ENCODE data around the gene TESPA1. TPM values are rescaled to one million over a fixed set of nuclear protein-coding genes. Genes with fewer than 3 reads are reported as not detected.

TESPA1 gene, protein sequence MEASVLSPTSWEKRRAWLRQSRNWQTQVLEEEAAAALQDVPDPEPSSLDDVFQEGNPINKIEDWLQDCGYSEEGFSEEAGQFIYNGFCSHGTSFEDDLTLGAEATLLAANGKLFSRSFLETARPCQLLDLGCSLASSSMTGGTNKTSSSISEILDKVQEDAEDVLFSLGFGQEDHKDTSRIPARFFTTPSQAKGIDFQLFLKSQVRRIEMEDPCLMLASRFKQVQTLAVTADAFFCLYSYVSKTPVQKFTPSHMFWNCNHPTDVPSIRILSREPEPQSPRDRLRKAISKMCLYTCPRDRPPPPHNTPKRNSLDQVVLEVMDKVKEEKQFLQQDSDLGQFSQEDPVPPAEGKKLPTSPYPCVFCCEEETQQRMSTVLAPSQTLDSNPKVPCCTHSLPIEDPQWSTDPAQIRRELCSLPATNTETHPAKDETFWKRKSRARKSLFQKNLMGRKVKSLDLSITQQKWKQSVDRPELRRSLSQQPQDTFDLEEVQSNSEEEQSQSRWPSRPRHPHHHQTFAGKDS
- 0.16 to 0.31 TPM (median 0.20 TPM) in 3 replicates for total RNA-seq

DNA sequence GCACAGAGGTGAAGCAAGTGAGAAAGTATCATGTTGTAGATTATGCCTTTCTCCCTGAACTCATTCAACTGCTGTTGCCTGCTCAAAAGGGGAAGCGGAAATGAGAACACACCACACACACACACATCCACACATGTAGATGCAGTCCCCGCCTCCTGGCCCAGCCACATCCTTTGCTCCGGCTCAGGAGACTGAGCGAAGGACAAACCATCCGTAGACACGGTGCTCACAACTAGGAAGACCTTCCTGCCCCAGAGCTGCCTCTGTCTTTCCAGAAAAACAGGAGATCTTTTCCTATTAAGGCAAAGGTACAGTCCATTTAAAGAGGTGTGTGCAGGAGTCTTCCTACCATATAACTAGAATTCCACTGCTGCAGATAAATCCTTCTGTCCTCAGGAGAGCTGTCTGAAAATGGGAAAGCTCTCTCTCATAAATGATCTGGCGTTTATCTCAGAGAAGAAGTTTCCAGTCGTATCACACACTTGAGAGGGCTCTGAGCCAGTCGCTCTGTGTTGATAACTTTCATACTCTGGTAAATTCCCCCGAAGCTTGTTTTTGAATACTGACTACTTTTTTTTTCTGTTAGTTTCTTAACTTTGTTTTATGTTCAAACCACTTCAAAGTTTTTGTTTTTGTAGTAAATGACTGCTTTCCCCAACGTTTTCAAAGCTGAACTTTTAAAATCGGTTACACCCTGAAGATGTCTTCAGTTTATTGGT, at the start of gene TESPA1:
TESPA1 (minus strand) TSS at position 105 of the 719 bp plus-strand sequence. CDS start 10,200 bp downstream, outside the sequence.
- H3K36me3 Mint-ChIP-seq, result no peaks in the 10 kb centered on the region
- H3K27me3 Mint-ChIP-seq (ENCODE audit: low read depth), result peaks cover 35% of the 10 kb centered on the region
- no peak within 1 kb of the TSS for H3K4me3 Mint-ChIP-seq
- no peaks in the 10 kb centered on the region for H3K9me3 Mint-ChIP-seq
- H3K4me1 Mint-ChIP-seq, result peaks cover 2% of the 10 kb centered on the region
- no peak for DNase-seq (ENCODE audit: low spot score in 2 of 2, unreplicated experiment in 2 of 2)
- H3K27ac Mint-ChIP-seq, result no peak within 1 kb of the TSS
- TF ChIP-seq, protein P1, sequence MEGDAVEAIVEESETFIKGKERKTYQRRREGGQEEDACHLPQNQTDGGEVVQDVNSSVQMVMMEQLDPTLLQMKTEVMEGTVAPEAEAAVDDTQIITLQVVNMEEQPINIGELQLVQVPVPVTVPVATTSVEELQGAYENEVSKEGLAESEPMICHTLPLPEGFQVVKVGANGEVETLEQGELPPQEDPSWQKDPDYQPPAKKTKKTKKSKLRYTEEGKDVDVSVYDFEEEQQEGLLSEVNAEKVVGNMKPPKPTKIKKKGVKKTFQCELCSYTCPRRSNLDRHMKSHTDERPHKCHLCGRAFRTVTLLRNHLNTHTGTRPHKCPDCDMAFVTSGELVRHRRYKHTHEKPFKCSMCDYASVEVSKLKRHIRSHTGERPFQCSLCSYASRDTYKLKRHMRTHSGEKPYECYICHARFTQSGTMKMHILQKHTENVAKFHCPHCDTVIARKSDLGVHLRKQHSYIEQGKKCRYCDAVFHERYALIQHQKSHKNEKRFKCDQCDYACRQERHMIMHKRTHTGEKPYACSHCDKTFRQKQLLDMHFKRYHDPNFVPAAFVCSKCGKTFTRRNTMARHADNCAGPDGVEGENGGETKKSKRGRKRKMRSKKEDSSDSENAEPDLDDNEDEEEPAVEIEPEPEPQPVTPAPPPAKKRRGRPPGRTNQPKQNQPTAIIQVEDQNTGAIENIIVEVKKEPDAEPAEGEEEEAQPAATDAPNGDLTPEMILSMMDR (IDR thresholded peaks at IDR 0.05; ENCODE audit: unreplicated experiment), result no peak

DNA sequence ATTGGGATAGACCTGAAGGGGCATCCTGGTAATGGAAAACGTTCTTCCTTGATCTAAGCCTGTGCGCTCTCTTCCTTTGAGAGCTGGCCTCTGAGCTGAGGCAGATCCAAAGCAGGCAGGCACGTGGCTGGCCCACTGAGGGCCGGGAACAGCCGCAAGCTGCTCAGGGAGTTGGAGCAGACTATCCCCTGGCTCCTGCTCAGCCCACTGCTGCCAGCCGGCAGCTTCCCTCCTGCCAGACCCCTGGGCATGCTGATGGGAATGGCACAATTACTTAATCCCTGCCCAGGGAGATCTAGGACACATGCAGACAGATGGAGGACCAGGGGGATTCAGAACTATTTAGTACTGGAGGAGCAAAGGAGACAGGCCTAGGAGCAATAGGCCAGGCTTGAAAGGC, 49.7 kb upstream of the TESPA1 start:
- Mint-ChIP-seq H3K9me3 (no peaks in the 10 kb centered on the region), H3K4me1 (no peaks in the 10 kb centered on the region), H3K4me3 (no peak overlapping the region), H3K27me3 (ENCODE audit: low read depth) (peaks cover 39% of the 10 kb centered on the region), H3K36me3 (no peaks in the 10 kb centered on the region), H3K27ac (no peak overlapping the region)
- TF ChIP-seq, protein P1 (IDR thresholded peaks at IDR 0.05; ENCODE audit: unreplicated experiment), result no peak
- DNase-seq (ENCODE audit: low spot score in 2 of 2, unreplicated experiment in 2 of 2), result no peak

DNA sequence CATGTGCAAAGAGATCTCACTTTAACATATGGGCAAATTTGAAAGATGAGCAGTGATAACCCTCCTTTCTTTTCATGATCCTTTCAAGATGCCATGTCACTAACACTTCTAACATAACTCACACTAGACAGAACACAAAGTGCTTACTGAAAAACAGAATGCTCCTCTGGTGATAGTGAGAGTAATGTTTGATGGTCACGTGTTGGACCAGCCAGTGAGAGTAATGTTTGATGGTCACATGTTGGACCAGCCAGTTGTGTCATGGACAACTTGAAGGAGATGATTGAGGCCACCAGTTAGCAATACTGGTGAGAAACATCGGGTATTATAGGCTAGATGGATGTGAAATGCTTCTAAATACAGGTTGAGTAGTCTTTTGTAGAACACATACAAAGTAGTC, 40.9 kb upstream of the TESPA1 start:
- H3K9me3 Mint-ChIP-seq, result no peaks in the 10 kb centered on the region
- no peak overlapping the region for H3K27ac Mint-ChIP-seq
- H3K4me1 Mint-ChIP-seq, result no peaks in the 10 kb centered on the region
- TF ChIP-seq, protein P1 (IDR thresholded peaks at IDR 0.05; ENCODE audit: unreplicated experiment), result no peak
- no peak overlapping the region for H3K4me3 Mint-ChIP-seq
- H3K27me3 Mint-ChIP-seq (ENCODE audit: low read depth), result peaks cover 31% of the 10 kb centered on the region
- no peak for DNase-seq (ENCODE audit: low spot score in 2 of 2, unreplicated experiment in 2 of 2)
- no peaks in the 10 kb centered on the region for H3K36me3 Mint-ChIP-seq

DNA sequence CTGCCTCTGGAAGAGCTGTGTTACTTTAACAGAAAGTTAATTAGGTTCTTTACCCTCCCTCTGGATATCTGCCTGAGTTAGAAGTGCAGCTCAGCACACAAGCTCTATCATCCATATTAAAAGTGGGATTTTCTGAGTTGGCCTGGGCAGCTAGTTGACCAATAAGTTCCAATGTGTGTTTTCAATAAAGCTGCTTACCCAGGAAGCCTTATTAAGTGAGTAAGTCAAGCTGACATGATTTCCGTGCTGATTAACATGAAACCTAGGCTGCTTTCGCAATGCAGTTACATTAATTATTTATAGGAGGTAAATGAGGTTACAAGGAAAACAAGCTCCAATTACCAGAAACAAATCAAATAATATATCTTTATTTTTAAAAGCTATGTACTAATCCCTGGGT, 40.0 kb upstream of the TESPA1 start:
- no peaks in the 10 kb centered on the region for H3K36me3 Mint-ChIP-seq
- H3K4me3 Mint-ChIP-seq, result no peak overlapping the region
- H3K9me3 Mint-ChIP-seq, result no peaks in the 10 kb centered on the region
- no peaks in the 10 kb centered on the region for H3K4me1 Mint-ChIP-seq
- no peak for DNase-seq (ENCODE audit: low spot score in 2 of 2, unreplicated experiment in 2 of 2)
- TF ChIP-seq, protein P1 (IDR thresholded peaks at IDR 0.05; ENCODE audit: unreplicated experiment), result no peak
- H3K27me3 Mint-ChIP-seq (ENCODE audit: low read depth), result peaks cover 36% of the 10 kb centered on the region
- no peak overlapping the region for H3K27ac Mint-ChIP-seq

DNA sequence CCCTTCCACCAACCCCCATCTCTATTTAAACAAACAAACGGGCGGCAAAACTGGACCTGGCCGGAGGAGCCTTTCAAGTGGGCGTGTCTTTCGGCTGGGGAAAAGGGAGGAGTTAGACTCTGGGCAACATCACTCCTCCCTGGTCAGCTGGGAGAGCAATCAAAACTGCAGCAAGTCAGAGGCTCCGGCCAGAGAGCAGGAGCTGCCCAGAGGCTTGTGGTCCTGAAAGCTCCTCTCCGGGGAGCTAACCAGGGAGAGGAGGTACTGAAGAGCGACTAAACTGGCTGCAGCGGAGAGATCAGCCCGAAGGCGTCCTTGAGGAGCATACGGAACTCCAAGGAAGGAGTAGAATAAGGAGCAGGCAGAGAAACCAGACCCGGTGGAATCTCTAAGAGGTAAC, 35.2 kb upstream of the TESPA1 start, which contains the start of gene NEUROD4:
NEUROD4 (plus strand) TSS at position 191 of the 400 bp plus-strand sequence. CDS start 6,466 bp downstream, outside the sequence.
- H3K27ac Mint-ChIP-seq, result no peak within 1 kb of the TSS
- TF ChIP-seq, protein P1 (IDR thresholded peaks at IDR 0.05; ENCODE audit: unreplicated experiment), result no peak
- DNase-seq (ENCODE audit: low spot score in 2 of 2, unreplicated experiment in 2 of 2), result peak; percentile 33 to 74
- H3K9me3 Mint-ChIP-seq, result no peaks in the 10 kb centered on the region
- peaks cover 41% of the 10 kb centered on the region for H3K27me3 Mint-ChIP-seq (ENCODE audit: low read depth)
- no peak within 1 kb of the TSS for H3K4me3 Mint-ChIP-seq
- H3K4me1 Mint-ChIP-seq, result no peaks in the 10 kb centered on the region
- no peaks in the 10 kb centered on the region for H3K36me3 Mint-ChIP-seq

All from mesothelial cell of epicardium (in vitro differentiated cells).